ENCODE results near the gene TMEM14B.
A peak's percentile ranks its signal among the peaks of the same experiment; 100 is the strongest.
"Not testable (repeated sequence)": the region's sequence is repeated elsewhere in the genome, so short reads cannot be mapped to it uniquely, and the experiment has no call there.

Gene TMEM14B

DNA sequence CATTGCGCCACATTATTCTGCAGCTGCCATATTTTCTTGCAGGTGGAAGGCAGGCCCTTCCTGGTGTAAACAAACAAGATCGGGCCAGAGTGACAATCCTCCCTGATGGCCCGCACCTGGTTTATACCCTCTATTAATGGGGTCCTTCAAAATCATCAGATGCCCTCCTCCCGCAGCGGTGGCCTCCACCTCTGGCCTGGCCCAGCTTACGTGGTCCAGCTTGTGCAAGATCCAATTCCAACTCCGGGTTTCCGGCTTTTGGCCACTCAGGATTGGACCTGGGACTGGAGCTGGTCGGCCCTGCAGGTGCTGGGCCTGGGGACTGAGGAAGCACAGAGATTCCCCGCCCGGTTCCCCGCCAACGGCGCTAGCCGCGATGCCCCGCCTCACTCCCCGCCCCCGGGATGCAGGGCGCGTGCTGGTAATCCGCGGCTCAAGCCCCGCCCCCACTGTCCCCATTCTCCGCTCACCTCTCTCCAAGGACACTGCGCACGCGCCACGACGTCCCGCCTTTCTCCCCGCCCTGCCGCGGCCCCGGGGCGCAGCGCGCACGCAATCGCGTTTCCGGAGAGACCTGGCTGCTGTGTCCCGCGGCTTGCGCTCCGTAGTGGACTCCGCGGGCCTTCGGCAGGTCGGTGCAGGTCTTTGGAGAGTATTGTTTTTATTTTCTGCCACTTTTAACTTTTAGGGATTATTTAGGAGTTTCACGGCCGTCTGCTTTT, at the start of gene TMEM14B:
TSS of gene TMEM14B (plus strand) at position 555 of the 722 bp plus-strand sequence. CDS start 1,441 bp downstream, outside the sequence.
- peak within 1 kb of the TSS; percentile 84 for H3K27ac ChIP-seq
- H3K36me3 ChIP-seq: peaks cover 32% of the 10 kb centered on the region
- H3K27me3 ChIP-seq (ENCODE audit: insufficient read depth, low read depth, severe bottlenecking): no peaks in the 10 kb centered on the region
- peak; percentile 100 for DNase-seq
- peak within 1 kb of the TSS; percentile 94 for H3K4me3 ChIP-seq (ENCODE audit: low read depth, low read length)
- H3K9me3 ChIP-seq (ENCODE audit: severe bottlenecking): no peaks in the 10 kb centered on the region
- TF ChIP-seq, protein P1, sequence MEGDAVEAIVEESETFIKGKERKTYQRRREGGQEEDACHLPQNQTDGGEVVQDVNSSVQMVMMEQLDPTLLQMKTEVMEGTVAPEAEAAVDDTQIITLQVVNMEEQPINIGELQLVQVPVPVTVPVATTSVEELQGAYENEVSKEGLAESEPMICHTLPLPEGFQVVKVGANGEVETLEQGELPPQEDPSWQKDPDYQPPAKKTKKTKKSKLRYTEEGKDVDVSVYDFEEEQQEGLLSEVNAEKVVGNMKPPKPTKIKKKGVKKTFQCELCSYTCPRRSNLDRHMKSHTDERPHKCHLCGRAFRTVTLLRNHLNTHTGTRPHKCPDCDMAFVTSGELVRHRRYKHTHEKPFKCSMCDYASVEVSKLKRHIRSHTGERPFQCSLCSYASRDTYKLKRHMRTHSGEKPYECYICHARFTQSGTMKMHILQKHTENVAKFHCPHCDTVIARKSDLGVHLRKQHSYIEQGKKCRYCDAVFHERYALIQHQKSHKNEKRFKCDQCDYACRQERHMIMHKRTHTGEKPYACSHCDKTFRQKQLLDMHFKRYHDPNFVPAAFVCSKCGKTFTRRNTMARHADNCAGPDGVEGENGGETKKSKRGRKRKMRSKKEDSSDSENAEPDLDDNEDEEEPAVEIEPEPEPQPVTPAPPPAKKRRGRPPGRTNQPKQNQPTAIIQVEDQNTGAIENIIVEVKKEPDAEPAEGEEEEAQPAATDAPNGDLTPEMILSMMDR (IDR thresholded peaks at IDR 0.05; ENCODE audit: low read depth, low read length): no peak

DNA sequence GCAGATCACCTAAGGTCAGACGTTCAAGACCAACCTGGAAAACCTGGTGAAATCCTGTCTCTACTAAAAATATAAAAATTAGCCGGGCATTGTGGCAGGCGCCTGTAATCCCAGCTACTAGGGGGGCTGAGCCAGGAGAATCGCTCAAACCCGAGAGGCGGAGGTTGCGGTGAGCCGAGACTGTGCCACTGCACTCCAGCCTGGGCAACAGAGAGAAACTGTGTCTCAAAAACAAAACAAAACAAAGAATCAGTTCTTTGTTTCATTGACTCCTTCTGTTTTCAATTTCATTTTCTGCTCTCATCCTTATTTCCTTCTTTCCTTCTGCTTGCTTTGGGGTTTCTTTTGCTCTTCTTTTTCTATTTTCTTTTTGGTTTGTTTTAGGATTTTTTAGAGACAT, 33.6 kb upstream of the TMEM14B start:
- H3K27me3 ChIP-seq (ENCODE audit: insufficient read depth, low read depth, severe bottlenecking): no peaks in the 10 kb centered on the region
- no peak overlapping the region for H3K4me3 ChIP-seq (ENCODE audit: low read depth, low read length)
- DNase-seq: no peak
- H3K36me3 ChIP-seq: peaks cover 21% of the 10 kb centered on the region
- TF ChIP-seq, protein P1 (IDR thresholded peaks at IDR 0.05; ENCODE audit: low read depth, low read length): no peak
- peaks cover 17% of the 10 kb centered on the region for H3K9me3 ChIP-seq (ENCODE audit: severe bottlenecking)
- H3K27ac ChIP-seq: no peak overlapping the region

DNA sequence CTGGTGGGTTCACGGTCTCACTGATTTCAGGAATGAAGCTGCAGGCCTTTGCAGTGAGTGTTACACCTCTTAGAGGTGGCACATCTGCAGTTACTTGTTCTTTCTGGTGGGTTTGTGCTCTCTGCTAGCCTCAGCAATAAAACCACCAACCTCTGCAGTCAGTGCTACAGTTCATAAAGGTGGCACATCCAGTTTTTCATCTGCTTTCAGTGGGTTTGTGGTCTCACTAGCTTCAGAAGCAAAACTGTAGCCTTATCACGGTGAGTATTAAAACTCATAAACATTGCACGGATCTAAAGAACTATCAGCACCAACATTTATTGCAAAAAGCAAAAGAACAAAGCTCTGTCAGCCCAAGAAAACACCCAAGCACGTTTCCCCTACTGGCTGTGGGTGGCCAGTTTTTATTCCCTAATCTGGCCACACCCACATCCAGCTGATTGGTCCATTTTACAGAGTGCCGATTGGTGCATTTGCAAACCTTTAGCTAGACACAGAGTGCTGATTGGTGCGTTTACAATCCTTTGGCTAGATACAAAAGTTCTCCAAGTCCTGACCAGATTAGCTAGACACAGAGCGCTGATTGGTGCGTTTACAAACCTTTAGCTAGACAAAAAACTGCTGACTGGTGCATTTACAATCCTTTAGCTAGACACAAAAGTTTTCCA, 28.2 kb upstream of the TMEM14B start:
- Histone ChIP-seq H3K36me3 (peaks cover 7% of the 10 kb centered on the region), H3K27me3 (ENCODE audit: insufficient read depth, low read depth, severe bottlenecking) (no peaks in the 10 kb centered on the region), H3K9me3 (ENCODE audit: severe bottlenecking) (peaks cover 31% of the 10 kb centered on the region), H3K4me3 (ENCODE audit: low read depth, low read length) (no peak overlapping the region), H3K27ac (peak overlapping the region; percentile 65)
- DNase-seq: no peak
- TF ChIP-seq, protein P1 (IDR thresholded peaks at IDR 0.05; ENCODE audit: low read depth, low read length): no peak

- DNase-seq: no peak
Measured at GRCh38 chr6:10719964-10720264, 27.7 kb upstream of the TMEM14B start.

DNA sequence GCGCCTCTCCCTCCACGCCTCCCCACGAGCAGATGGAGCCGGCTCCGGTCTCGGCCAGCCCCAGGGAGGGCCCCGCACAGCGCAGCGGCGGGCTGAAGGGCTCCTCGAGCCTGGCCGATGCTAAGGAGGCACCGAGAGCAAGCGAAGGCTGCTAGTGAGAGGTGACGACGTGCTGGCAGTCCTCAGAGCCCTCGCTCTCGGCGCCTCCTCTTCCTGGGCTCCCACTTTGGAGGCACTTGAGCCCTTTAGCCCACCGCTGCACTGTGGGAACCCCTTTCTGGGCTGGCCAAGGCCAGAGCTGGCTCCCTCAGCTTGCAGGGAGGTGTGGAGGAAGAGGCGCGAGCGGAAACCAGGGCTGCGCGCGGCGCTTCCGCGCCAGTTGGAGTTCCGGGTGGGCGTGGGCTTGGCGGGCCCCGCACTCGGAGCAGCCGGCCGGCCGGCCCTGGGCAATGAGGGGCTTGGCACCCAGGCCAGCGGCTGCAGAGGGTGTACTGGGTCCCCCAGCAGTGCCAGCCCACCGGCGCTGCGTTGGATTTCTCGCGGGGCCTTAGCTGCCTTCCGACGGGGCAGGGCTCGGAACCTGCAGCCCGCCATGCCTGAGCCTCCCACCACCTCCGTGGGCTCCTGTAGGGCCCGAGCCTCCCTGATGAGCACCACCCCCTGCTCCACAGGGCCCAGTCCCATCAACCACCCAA, 27.2 kb upstream of the TMEM14B start:
- H3K9me3 ChIP-seq (ENCODE audit: severe bottlenecking): peaks cover 31% of the 10 kb centered on the region
- peaks cover 12% of the 10 kb centered on the region for H3K36me3 ChIP-seq
- no peak overlapping the region for H3K27ac ChIP-seq
- TF ChIP-seq, protein P1 (IDR thresholded peaks at IDR 0.05; ENCODE audit: low read depth, low read length): no peak
- no peak overlapping the region for H3K4me3 ChIP-seq (ENCODE audit: low read depth, low read length)
- H3K27me3 ChIP-seq (ENCODE audit: insufficient read depth, low read depth, severe bottlenecking): no peaks in the 10 kb centered on the region
- no peak for DNase-seq

More at GRCh38 chr6:10719964-10720264, 27.7 kb upstream of the TMEM14B start:
- H3K27ac ChIP-seq: peak overlapping the region; percentile 65; the same call in 1 of the 2 replicates
- TF ChIP-seq, protein P1 (IDR thresholded peaks at IDR 0.05; ENCODE audit: low read depth, low read length): no peak
- H3K4me3 ChIP-seq (ENCODE audit: low read depth, low read length): no peak overlapping the region
- H3K27me3 ChIP-seq (ENCODE audit: insufficient read depth, low read depth, severe bottlenecking): no peaks in the 10 kb centered on the region
- H3K36me3 ChIP-seq: peaks cover 11% of the 10 kb centered on the region
- H3K9me3 ChIP-seq (ENCODE audit: severe bottlenecking): peaks cover 31% of the 10 kb centered on the region

GRCh38 chr6:10720960-10721849, 26.4 kb upstream of the TMEM14B start:
- not testable (repeated sequence) for H3K27ac ChIP-seq; H3K4me3 ChIP-seq (ENCODE audit: low read depth, low read length); H3K27me3 ChIP-seq (ENCODE audit: insufficient read depth, low read depth, severe bottlenecking); DNase-seq
- Histone ChIP-seq H3K36me3 (peaks cover 20% of the 10 kb centered on the region), H3K9me3 (ENCODE audit: severe bottlenecking) (peaks cover 31% of the 10 kb centered on the region)
